HTR-8/SVneo (cell line): ENCODE measurements around the gene PLEKHF1.
"Not testable (repeated sequence)": the region's sequence is repeated elsewhere in the genome, so short reads cannot be mapped to it uniquely, and the experiment has no call there.

Experiments used
- DNase-seq: peaks from one replicate; pipeline ENCODE4 v3.0.0; 2011; ENCODE audit warnings: low spot score, mixed read lengths; ENCODE audit not compliant: insufficient read length
- FAIRE-seq: peaks from 2 replicates; lab custom pipeline; 2011; peaks lifted over from hg19 to GRCh38; lab: Jason Lieb, UNC

PLEKHF1 gene, protein sequence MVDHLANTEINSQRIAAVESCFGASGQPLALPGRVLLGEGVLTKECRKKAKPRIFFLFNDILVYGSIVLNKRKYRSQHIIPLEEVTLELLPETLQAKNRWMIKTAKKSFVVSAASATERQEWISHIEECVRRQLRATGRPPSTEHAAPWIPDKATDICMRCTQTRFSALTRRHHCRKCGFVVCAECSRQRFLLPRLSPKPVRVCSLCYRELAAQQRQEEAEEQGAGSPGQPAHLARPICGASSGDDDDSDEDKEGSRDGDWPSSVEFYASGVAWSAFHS

GRCh38 chr19:29665215-29665825 is at the start of gene PLEKHF1:
Gene PLEKHF1 (plus strand): TSS chr19:29665461. CDS start chr19:29673840, 8,379 bp downstream.
- DNase-seq (peak; percentile 86), FAIRE-seq (peak; percentile 65)

DNA sequence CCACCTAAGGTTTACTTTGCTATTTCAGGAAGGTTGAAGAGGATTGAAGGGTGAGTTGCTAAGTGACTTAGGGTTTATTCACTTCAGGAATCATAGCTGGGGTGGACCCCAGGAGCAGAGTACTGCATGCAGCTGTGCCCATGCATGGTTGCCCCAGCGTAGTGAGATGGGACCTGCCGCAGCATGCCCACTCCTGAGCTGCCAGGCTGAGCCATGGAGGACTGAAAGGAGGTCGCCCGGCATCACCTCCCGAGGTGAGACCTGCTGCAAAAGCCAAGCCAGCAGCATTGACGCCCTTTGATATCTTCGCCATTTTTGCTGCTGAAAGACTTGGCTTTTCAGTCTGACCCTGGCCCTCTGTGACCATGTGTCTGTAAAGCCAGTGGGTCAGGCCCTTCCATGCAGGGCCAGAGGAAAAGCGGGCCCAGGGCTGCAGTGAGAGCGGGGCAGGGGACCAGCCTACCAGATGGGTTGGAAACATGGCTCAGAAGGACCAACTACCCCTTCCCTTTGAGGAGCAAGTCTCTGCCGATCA is 49.3 kb upstream of the PLEKHF1 start:
- FAIRE-seq = no peak

DNA sequence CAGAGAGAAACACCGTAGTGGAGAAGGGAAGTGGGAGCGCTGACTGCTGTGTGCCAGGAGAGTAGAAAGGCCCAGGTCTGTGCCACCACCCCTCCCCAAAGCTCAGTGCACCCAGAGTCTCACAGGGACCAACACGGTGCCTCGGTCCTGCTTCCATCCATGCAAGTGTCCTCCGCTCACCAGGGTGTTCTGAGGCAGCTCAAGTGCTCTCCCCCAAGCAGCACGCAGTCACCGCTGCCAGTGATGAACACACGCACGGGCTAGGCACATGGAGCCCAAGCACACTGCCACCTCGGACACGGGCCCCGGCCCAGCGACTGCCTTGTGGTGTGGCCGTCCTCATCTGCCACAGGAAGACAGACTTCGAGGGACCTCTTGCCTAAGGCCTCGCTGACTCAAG is 48.7 kb upstream of the PLEKHF1 start:
- FAIRE-seq = no peak
- no peak for DNase-seq

More for the DNA sequence above, 49.3 kb upstream of the PLEKHF1 start:
- DNase-seq = no peak

DNA sequence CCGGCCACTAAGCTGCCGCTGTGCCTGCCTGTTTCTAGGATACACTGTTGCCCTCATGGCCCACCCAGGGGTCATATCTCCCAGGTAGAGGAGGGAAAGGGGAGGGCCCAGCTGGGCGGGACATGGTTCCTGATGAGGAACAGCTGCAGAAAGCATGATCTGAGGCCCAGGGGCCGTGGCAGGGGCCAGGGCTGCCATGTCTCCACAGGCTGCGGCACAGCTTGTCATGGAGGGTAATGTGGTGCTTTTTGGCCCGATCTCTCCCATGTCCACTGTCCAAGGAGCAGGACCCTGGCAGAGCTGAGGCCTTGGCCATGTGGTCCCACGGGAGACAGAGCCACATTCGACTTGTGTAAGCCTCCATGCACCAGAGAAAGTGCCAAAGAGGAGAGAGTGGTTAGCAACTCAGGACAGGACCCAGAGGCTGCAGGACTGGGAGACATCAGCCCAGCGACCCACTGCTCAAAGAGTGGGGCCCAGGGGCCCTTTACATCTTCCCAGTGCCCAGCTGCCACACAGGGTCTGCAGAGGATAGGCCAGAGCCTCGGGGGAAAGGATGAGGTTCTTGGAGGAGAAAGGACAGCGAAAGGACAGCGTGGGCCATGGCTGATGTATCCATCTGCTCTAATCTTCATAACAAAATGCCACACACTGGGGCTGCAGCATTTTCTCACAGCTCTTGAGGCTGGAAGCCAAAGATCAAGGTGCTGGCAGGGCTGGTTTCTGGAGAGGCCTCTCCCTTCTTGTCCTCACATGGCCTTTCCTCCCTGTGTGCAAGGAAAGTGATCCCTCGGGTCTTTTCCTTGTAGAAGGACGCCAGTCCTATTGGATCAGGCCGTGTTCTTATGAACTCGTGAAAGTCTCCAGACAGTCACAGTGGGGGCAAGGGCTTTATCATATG is 47.6 kb upstream of the PLEKHF1 start:
- FAIRE-seq (no peak), DNase-seq (no peak)

DNA sequence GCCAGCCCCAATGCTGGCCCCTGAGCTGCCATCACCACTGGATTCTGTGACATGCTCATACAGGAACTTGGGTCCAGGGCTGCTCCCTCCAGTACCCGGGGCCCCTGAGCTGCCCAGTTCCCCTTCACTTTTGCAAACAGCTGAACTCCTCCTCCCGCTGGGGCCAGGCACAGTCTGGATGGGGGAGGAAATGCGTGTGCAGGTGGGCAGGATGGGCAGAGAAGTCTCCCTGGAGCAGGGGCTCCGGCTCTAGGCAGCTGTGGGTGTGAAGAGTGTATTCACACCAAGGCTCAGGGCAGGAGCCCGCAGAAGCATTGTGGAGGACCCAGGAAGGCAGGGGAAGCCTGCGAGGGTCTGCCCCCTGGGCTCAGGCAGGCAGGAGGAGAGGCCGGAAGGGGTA is 46.8 kb upstream of the PLEKHF1 start:
- no peak for DNase-seq
- no peak for FAIRE-seq

DNA sequence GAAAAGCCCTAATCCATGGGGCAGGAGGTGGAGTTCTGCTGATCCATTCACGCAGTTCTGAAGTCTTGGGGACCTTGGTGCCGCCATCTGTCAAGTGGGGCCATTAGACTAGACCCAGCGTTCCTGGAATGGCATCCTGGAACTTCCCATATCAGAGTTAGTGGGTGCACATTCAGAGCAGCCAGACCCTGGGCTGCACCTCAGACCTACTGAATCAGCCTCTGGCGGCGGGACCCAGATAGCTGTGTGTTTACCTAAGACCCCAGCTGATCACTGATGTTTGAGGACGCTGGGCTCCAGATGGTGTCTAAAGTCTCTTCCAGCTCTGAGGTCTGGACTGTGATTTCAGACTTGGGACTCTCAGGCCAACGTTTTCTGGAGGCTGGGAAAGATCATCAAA is 46.4 kb upstream of the PLEKHF1 start:
- no peak for DNase-seq
- FAIRE-seq = no peak

GRCh38 chr19:29620931-29621351 is 44.3 kb upstream of the PLEKHF1 start:
- DNase-seq = no peak
- no peak for FAIRE-seq

GRCh38 chr19:29622166-29623070 is 42.8 kb upstream of the PLEKHF1 start:
- DNase-seq (no peak), FAIRE-seq (no peak)

- FAIRE-seq (no peak), DNase-seq (no peak)
These were observed 41.4 kb upstream of the PLEKHF1 start for GRCh38 chr19:29623726-29624488.

- DNase-seq = no peak
These were observed 40.6 kb upstream of the PLEKHF1 start for GRCh38 chr19:29624489-29625185.

DNA sequence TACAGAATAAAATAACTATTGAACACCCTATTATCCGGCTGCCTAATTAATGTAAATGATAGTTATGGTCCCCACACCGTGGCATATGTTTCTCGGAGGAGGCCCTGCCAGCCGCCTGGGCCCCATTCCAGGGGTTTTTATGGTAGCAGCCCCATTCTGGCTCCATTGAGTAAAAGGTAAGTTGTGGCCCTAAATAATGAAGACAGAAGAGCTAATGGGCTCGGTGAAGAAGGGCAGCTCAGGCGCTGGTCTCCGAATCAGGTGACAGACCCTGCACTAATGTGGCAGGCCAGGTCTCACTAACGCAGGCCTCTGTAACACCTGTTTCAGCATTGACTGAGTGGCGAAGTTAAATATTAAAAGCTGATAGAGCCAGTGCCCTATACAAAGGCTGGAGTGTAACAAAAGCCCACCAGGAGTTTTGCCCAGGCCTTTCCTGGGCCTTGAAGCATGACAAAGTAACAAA is 40.0 kb upstream of the PLEKHF1 start:
- DNase-seq (no peak), FAIRE-seq (no peak)

More at GRCh38 chr19:29624489-29625185, 40.6 kb upstream of the PLEKHF1 start:
- FAIRE-seq = no peak

- FAIRE-seq = no peak
These were observed 38.9 kb upstream of the PLEKHF1 start for GRCh38 chr19:29626386-29626785.

GRCh38 chr19:29626832-29627231 is 38.4 kb upstream of the PLEKHF1 start:
- not testable (repeated sequence) for FAIRE-seq, DNase-seq

More at GRCh38 chr19:29626386-29626785, 38.9 kb upstream of the PLEKHF1 start:
- DNase-seq = no peak

GRCh38 chr19:29628661-29629385 is 36.4 kb upstream of the PLEKHF1 start:
- DNase-seq (no peak), FAIRE-seq (no peak)

DNA sequence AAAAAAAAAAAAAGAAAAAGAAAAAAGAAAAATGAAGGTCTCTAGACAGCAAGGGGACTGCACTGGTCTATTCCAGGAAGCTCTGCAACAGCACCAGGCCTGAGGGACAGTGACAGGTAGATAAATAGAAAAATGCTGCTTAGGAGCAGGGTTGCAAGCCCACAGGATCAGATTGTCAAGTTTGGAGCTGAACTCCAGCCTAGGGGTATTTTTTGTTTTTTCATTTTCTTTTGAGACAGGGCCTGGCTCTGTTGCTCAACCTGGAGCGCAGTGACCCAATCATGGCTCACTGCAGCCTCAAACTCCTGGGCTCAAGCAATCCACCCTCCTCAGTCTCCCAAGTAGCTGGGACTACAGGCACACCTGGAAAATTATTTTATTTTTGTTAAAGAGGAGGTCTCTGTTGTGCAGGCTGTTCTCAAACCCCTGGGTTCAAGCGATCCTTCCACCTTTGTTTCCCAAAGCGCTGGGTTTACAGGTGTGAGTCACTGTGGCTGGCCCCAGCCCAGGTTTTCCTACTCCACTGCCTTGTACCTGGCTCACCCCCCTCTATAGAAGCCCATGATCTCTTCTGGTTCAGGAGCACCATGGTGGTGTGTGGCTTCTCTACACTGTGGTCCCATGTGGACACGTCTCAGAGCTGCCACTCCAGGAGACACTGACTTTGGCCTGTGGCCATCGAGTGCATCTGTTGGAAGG is 35.3 kb upstream of the PLEKHF1 start:
- FAIRE-seq = no peak

GRCh38 chr19:29630655-29631054 is 34.6 kb upstream of the PLEKHF1 start:
- FAIRE-seq = no peak
- DNase-seq = no peak

More for the DNA sequence above, 35.3 kb upstream of the PLEKHF1 start:
- no peak for DNase-seq

- DNase-seq (no peak), FAIRE-seq (no peak)
These were observed 33.8 kb upstream of the PLEKHF1 start for GRCh38 chr19:29631450-29631849.
